ENCODE results near the gene TESMIN. TPM values are rescaled to one million over a fixed set of nuclear protein-coding genes. Genes with fewer than 3 reads are reported as not detected.
A peak's percentile ranks its signal among the peaks of the same experiment; 100 is the strongest.

The TESMIN gene
- total RNA-seq, 1 experiment from 2014 or later, result 45.2 TPM

DNA sequence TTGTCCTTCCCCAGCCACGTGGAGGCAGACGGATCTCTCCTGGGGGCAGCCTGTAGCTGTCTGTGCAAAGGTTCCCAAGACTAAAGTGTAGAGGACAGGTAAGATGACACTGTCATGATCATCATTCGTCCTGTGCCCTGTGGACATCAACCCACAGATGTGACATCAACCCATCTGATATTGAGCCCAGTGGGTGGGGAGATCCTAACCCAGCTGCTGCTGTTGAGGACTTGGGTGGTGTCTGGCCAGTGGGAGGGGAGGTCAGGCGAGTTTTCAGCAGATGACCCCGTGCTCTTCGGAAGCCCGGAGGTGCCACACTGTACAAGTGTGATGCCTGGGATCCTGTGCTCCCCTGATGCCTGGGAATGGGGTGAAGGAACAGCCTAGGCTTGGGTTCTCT, 68.2 kb downstream of the TESMIN start:
- Mint-ChIP-seq H3K9me3 (no peaks in the 10 kb centered on the region), H3K4me3 (no peak overlapping the region), H3K27me3 (ENCODE audit: low read depth) (peaks cover 48% of the 10 kb centered on the region), H3K27ac (peak overlapping the region in 1 of 3 experiments; percentile 79; a peak in 1 of 7 replicates), H3K4me1 (peaks cover 17 to 18% of the 10 kb centered on the region in 2 experiments), H3K36me3 (ENCODE audit: insufficient read depth in 1 of 3, low read depth in 3 of 3) (peaks cover 0 to 25% (median 19%) of the 10 kb centered on the region in 3 experiments; a peak in 6 of 7 replicates)
- DNase-seq, result no peak
- Histone ChIP-seq H3K14ac (ENCODE audit: insufficient read depth, low read length) (no peak overlapping the region), H2AK5ac (ENCODE audit: insufficient read length, low read length) (no peak overlapping the region), H3K9ac (ENCODE audit: extremely low read depth, insufficient read length, low read length) (no peak overlapping the region), H3K27me3 (ENCODE audit: insufficient read depth, low read length) (peaks cover 18% of the 10 kb centered on the region; the same call in 1 of the 2 replicates), H2BK120ac (ENCODE audit: low read depth, low read length, poor library complexity, severe bottlenecking) (no peak overlapping the region), H4K20me1 (ENCODE audit: control insufficient read depth, insufficient read depth, insufficient read length) (no peaks in the 10 kb centered on the region), H4K91ac (ENCODE audit: insufficient read length, low read depth, low read length) (no peak overlapping the region), H3K4me2 (ENCODE audit: insufficient read depth, insufficient read length, low read length) (no peak overlapping the region), H4K5ac (ENCODE audit: insufficient read length, low read depth, low read length) (no peak overlapping the region), H4K8ac (replicated peaks; ENCODE audit: insufficient read length, low read depth, low read length) (no peak overlapping the region), H3K9me3 (ENCODE audit: control insufficient read depth, low read depth, low read length) (no peaks in the 10 kb centered on the region), H3K23ac (ENCODE audit: insufficient read length, low read depth, low read length) (no peak overlapping the region), H3K56ac (ENCODE audit: insufficient read length, low read depth, low read length) (no peak overlapping the region), H3K4me1 (ENCODE audit: insufficient read depth, low read length) (no peaks in the 10 kb centered on the region), H3K27ac (ENCODE audit: insufficient read length, low read depth, low read length) (no peak overlapping the region), H2BK20ac (ENCODE audit: low read depth, low read length, poor library complexity, severe bottlenecking) (no peak overlapping the region), H3K18ac (ENCODE audit: insufficient read length, low read depth, low read length) (no peak overlapping the region), H3K79me2 (ENCODE audit: insufficient read depth, low read length) (no peaks in the 10 kb centered on the region), H2AFZ (ENCODE audit: low read length) (no peak overlapping the region), H3T11ph (ENCODE audit: low read length) (no peak overlapping the region), H3K4ac (ENCODE audit: low read depth, low read length) (no peak overlapping the region), H2BK5ac (ENCODE audit: insufficient read length, low read length) (no peak overlapping the region), H3K23me2 (ENCODE audit: insufficient read length, low read depth, low read length, poor library complexity, severe bottlenecking) (peaks cover 6% of the 10 kb centered on the region), H2BK15ac (ENCODE audit: low read depth, low read length) (no peak overlapping the region), H3K79me1 (ENCODE audit: insufficient read depth, low read depth, low read length, poor library complexity, severe bottlenecking) (no peaks in the 10 kb centered on the region), H2BK12ac (ENCODE audit: insufficient read length, low read depth, low read length) (no peak overlapping the region)
- WGBS (ENCODE audit: extremely low coverage, insufficient read length, low lambda C conversion rate), result no CpG with 5 or more reads among the region's 7 CpGs
- TF ChIP-seq, protein P1, sequence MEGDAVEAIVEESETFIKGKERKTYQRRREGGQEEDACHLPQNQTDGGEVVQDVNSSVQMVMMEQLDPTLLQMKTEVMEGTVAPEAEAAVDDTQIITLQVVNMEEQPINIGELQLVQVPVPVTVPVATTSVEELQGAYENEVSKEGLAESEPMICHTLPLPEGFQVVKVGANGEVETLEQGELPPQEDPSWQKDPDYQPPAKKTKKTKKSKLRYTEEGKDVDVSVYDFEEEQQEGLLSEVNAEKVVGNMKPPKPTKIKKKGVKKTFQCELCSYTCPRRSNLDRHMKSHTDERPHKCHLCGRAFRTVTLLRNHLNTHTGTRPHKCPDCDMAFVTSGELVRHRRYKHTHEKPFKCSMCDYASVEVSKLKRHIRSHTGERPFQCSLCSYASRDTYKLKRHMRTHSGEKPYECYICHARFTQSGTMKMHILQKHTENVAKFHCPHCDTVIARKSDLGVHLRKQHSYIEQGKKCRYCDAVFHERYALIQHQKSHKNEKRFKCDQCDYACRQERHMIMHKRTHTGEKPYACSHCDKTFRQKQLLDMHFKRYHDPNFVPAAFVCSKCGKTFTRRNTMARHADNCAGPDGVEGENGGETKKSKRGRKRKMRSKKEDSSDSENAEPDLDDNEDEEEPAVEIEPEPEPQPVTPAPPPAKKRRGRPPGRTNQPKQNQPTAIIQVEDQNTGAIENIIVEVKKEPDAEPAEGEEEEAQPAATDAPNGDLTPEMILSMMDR (conservative IDR thresholded peaks at IDR 0.05), result no peak
